ENCODE data around the gene KATNBL1.

DNA sequence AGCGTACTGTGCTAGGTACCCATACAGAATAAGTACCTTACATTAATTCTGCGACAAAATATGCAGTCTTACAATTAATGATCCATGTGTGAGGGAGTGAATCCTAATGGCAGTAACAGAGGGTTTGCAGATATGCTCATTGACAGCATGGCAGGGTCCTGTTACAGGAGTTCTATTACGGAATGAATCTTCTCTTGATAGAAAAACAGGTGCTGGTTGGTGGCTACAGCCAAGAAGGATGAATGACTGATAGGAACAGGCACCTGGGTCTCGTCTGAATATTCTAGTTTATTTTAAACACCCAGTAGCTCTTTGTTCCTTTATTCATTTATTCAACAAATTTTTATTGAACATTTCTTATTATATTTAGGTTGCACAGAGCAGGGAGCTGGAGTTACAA is 85.2 kb downstream of the KATNBL1 start:
- TF ChIP-seq, protein P1, sequence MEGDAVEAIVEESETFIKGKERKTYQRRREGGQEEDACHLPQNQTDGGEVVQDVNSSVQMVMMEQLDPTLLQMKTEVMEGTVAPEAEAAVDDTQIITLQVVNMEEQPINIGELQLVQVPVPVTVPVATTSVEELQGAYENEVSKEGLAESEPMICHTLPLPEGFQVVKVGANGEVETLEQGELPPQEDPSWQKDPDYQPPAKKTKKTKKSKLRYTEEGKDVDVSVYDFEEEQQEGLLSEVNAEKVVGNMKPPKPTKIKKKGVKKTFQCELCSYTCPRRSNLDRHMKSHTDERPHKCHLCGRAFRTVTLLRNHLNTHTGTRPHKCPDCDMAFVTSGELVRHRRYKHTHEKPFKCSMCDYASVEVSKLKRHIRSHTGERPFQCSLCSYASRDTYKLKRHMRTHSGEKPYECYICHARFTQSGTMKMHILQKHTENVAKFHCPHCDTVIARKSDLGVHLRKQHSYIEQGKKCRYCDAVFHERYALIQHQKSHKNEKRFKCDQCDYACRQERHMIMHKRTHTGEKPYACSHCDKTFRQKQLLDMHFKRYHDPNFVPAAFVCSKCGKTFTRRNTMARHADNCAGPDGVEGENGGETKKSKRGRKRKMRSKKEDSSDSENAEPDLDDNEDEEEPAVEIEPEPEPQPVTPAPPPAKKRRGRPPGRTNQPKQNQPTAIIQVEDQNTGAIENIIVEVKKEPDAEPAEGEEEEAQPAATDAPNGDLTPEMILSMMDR (IDR thresholded peaks at IDR 0.05; ENCODE audit: poor library complexity) = no peak
- no peak for TF ChIP-seq EZH2phosphoT487 (IDR thresholded peaks at IDR 0.05; ENCODE audit: low read depth, severe bottlenecking, unreplicated experiment)
- TF ChIP-seq EZH2 (IDR thresholded peaks at IDR 0.05; ENCODE audit: borderline replicate concordance) = no peak
